RWPE1 (cell line): ENCODE measurements around the gene ZSCAN18.

Experiments
- CTCF ChIA-PET: fragments of 350-600 bp; sonication (Branson Sonifier 250); formaldehyde crosslinking; extraction: SDS; loops from one replicate; lab custom pipeline; 2021; lab: Yijun Ruan, JAX
- POLR2A ChIA-PET: fragments of 400-600 bp; formaldehyde crosslinking; extraction: SDS; loops from one replicate; lab custom pipeline; 2020; ENCODE audit warnings: antibody characterized with exemption; ENCODE audit not compliant: low non-redundant PET; lab: Yijun Ruan, JAX
- DNase-seq: peaks from one replicate; pipeline ENCODE4 v3.0.0; 2012; ENCODE audit warnings: low spot score
- H3K27ac ChIP-seq: fragments of 450-650 bp; 2 replicates; pipeline ENCODE4 v1.5.1; 2017
- TF ChIP-seq, protein P1 (sequence below): fragments of 450-650 bp; conservative IDR thresholded peaks from 2 replicates; pipeline ENCODE4 v1.5.1; 2017; ENCODE audit warnings: low read depth, mild to moderate bottlenecking

Gene ZSCAN18

DNA sequence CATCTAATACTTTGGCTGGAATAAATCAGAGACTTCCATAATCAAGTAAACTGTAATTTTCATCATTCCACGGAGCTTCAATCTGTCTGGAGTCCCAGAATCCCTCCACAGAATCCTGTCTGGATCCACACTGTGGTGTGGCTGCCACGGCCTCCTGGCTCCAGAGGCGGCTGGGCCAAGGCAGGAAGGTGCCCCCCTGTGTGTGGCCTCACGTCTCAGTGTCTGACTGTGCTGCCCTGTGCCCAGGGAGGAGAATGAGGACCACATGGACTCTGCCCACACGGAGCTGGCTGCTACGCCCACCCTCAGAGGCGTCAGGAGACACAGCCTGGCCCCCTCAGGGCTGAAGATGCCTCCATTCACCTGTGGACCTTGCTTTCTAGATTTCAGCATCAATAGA lies 51.2 kb downstream of the ZSCAN18 start:
- CTCF ChIA-PET, result no interaction called here
- no peak for DNase-seq
- H3K27ac ChIP-seq, result no peak overlapping the region
- POLR2A ChIA-PET, result no interaction called here
- TF ChIP-seq, protein P1, sequence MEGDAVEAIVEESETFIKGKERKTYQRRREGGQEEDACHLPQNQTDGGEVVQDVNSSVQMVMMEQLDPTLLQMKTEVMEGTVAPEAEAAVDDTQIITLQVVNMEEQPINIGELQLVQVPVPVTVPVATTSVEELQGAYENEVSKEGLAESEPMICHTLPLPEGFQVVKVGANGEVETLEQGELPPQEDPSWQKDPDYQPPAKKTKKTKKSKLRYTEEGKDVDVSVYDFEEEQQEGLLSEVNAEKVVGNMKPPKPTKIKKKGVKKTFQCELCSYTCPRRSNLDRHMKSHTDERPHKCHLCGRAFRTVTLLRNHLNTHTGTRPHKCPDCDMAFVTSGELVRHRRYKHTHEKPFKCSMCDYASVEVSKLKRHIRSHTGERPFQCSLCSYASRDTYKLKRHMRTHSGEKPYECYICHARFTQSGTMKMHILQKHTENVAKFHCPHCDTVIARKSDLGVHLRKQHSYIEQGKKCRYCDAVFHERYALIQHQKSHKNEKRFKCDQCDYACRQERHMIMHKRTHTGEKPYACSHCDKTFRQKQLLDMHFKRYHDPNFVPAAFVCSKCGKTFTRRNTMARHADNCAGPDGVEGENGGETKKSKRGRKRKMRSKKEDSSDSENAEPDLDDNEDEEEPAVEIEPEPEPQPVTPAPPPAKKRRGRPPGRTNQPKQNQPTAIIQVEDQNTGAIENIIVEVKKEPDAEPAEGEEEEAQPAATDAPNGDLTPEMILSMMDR, result no peak

DNA sequence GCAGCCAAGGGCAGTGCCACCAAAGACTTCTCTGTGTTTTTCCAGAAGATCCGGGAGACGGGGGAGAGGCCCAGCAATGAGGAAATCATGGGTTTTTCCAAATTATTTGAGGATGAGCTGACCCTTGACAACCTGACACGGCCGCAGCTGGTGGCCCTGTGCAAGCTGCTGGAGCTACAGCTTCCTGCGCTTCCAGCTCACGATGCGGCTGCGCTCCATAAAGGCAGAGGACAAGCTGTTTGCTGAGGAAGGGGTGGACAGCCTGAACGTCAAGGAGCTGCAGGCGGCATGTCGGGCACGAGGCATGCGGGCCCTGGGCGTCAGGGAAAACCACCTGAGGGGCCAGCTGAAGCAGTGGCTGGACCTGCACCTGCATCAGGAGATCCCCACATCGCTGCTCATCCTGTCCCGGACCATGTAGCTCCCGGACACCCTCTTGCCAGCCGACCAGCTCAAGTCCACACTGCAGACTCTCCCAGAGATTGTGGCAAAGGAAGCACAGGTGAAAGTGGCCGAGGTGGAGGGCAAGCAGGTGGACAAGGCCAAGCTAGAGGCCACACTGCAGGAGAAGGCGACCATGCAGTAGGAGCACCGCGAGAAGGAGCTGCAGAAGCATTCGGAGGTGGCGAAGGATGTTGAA lies 52.5 kb downstream of the ZSCAN18 start:
- H3K27ac ChIP-seq, result no peak overlapping the region
- no peak for DNase-seq
- TF ChIP-seq, protein P1, result no peak
- POLR2A ChIA-PET, result no interaction called here
- CTCF ChIA-PET, result interaction anchor here (0.6 kb wide), 1 partner anchor 1155 kb away, joined by 4 read pairs; no protein-coding TSS in a partner anchor

DNA sequence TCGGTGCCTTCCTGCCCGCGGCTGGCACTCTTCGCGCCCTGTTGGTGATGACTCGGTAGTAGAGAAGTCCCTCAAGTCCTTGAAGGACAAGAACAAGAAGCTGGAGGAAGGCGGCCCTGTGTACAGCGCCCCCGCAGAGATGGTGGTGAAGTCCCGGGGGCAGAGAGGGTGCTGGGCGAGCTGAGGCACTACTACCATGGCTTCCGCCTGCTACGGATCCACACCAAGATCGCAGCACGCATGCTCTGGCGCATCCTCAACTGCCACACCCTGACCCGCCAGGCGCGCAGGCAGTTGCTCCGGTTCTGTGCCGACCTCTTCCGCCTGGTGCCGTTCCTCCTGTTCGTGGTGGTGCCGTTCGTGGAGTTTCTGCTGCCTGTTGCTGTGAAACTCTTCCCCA lies 53.1 kb downstream of the ZSCAN18 start:
- TF ChIP-seq, protein P1, result no peak
- ChIA-PET POLR2A (no interaction called here), CTCF (no interaction called here)
- no peak overlapping the region for H3K27ac ChIP-seq
- DNase-seq, result no peak

DNA sequence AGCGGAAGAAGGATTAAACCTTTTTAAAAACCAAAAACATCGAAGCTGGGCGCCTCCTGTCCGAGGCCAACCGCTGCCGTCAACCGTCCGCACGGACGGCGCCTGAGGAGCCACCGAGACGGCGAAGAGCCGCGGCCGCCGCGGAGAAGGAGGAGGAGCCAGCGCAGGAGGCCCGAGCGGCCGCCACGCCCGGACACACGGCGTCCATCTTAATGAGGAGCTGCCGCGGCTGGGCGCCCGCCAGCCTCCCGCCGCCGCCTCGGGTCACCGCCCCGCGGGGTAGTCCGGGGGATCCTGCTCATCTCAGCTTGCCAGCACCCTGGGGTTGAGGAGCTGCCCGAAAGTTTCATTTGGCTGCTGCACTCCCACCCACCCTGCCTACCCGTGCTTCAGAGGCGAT lies 53.6 kb downstream of the ZSCAN18 start:
- no peak overlapping the region for H3K27ac ChIP-seq
- DNase-seq, result no peak
- CTCF ChIA-PET, result interaction anchor here (0.7 kb wide), 1 partner anchor 111 kb away, joined by 3 read pairs; no protein-coding TSS in a partner anchor
- POLR2A ChIA-PET, result no interaction called here
- TF ChIP-seq, protein P1, result no peak

DNA sequence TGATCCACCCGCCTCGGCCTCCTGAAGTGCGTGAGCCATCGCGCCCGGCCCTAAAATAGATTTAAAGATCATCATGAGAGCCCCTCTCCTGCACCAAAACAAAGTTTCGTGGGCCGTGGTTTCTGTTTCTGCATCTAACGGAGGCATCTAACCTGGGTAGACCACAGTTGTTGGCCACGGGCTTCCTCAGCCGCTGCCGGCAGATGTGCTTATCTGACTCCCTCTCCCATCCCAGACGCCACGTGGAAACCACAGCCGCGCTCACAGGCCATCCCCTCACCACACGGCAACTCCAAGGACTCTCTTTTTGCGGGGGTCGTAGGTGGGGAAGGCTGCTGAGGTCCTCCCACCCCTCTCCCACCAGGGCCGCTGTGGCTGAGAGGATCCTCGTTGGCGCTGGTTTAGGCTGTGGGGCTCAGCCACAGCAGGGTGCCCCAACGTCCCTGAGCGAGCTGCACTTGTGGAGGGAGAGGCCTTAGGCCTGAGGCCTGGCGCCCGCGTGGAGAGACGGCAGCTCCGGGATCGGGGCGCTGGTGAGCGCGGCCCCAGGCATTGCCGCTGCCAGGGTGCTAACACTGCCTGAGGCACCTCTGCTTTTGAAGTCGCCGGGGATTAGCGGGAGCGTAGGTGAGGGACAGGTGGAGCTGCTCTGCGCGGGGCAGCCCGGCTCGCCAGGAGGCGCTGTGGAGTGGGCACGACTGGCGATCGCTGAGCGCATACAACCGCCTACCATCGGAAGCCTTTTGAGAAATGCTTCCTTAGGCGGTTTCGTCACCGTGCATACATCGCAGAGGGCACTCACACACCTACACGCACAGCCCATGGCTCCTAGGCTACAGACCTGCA lies 55.3 kb downstream of the ZSCAN18 start:
- POLR2A ChIA-PET, result interaction anchor here (0.6 kb wide), 1 partner anchor 633 kb away, joined by 3 read pairs; no protein-coding TSS in a partner anchor
- no peak for DNase-seq
- CTCF ChIA-PET, result no interaction called here
- H3K27ac ChIP-seq, result no peak overlapping the region
- TF ChIP-seq, protein P1, result no peak

DNA sequence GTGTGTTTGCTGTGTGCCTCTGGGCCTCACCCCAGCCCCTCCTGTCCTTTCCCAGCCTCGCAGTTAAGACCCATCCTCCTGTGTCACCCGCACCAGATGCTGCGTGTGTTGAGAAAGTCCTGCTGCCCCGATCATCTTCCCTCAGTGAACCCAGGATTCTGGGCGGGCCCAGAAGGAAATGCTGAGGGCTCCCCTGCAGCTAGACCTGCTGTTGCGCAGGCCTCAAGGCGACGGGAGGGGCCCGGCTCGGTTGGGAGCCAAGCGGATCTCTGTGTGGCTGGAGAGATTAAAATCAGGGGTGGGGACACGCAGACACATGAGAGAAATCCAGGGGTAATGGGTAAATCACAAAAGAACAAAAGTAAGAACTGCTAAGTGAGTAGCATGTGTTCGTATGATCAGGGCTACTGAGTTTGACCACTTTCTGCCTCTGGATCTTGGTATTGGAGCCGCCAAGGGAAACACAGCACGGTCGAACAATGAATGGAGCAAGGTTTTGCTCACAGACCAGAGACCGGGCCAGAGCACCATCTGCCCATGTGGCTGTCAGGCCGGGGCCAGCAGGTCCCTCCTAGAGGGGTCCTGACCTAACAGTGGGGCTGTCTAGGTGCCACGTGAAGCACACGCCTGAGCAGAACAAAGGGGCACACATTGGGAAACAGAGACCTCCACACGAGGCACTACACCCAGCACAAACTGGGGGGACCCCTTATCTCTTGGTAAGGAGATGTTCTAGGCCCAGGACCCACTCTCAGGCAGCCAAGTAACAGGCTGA lies 57.1 kb downstream of the ZSCAN18 start:
- H3K27ac ChIP-seq, result no peak overlapping the region
- DNase-seq, result no peak
- POLR2A ChIA-PET, result no interaction called here
- TF ChIP-seq, protein P1, result no peak
- CTCF ChIA-PET, result no interaction called here
